Activated CD8-positive, alpha-beta T cell treated with anti-CD3 and anti-CD28 coated beads, Interleukin-2, amount 10 ng/mL, durations not matched to agents 7 days and 5 days (primary cell): Measurements from ENCODE around the gene ANGPTL4. TPM values are rescaled to one million over a fixed set of nuclear protein-coding genes. Genes with fewer than 3 reads are reported as not detected.
"Not testable (repeated sequence)": the region's sequence is repeated elsewhere in the genome, so short reads cannot be mapped to it uniquely, and the experiment has no call there.

ENCODE experiments used
- ATAC-seq: fragments of 150-1000 bp; cut with Tn5 transposase; one replicate; pipeline ENCODE4 v1.10.0; 2021; ENCODE audit warnings: moderate library complexity
- CTCF ChIA-PET: fragments of 350-600 bp; sonication (Branson Sonifier 250); formaldehyde crosslinking; loops from one replicate; lab custom pipeline; 2021; ENCODE audit warnings: antibody characterized with exemption; lab: Charles Lee
- POLR2A ChIA-PET: fragments of 350-600 bp; sonication (Branson Sonifier 250); formaldehyde crosslinking; loops from one replicate; lab custom pipeline; 2021; ENCODE audit warnings: antibody characterized with exemption; lab: Charles Lee
- DNase-seq: peaks from one replicate; pipeline ENCODE4 v3.0.0-alpha.2; 2020
- H3K27ac Mint-ChIP-seq: one replicate; pipeline ENCODE4 v1.8.0; 2021; ENCODE audit warnings: mild to moderate bottlenecking, mixed read lengths
- H3K27me3 Mint-ChIP-seq: one replicate; pipeline ENCODE4 v1.8.0; 2021; ENCODE audit warnings: low read depth, mixed read lengths
- H3K36me3 Mint-ChIP-seq: one replicate; pipeline ENCODE4 v1.8.0; 2021; ENCODE audit warnings: low read depth, mixed read lengths
- H3K4me1 Mint-ChIP-seq: one replicate; pipeline ENCODE4 v1.8.0; 2021; ENCODE audit warnings: low read depth, mixed read lengths
- H3K4me3 Mint-ChIP-seq: one replicate; pipeline ENCODE4 v1.8.0; 2021; ENCODE audit warnings: mild to moderate bottlenecking, mixed read lengths
- H3K9me3 Mint-ChIP-seq: one replicate; pipeline ENCODE4 v1.8.0; 2022; ENCODE audit warnings: mixed read lengths; ENCODE audit not compliant: insufficient read depth
- microRNA-seq: library from miRNA; unstranded; fragments of <30 nt; microRNA quantifications from one replicate; pipeline ENCODE4 v1.2.0, GENCODE V29; 2022
- total RNA-seq, 2 experiments: library from RNA; stranded (reverse); gene quantifications; one replicate each; pipeline ENCODE4 v1.2.3, GENCODE V29; 2021

Gene ANGPTL4
- total RNA-seq, 2 experiments from 2014 or later, result not detected

DNA sequence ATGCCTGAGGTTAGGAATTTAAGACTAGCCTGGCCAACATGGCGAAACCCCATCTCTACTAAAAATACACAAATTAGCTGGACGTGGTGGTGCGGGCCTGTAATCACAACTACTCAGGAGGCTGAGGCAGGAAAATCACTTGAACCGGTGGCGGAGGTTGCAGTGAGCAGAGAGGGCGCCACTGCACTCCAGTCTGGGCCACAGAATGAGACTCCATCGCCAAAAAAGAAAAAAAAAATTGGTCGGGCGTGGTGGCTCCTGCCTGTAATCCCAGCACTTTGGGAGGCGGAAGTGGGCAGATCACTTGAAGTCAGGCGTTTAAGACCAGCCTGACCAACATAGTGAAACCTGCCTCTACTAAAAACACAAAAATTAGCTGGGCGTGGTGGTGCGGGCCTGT, 46.8 kb downstream of the ANGPTL4 start:
- CTCF ChIA-PET, result interaction anchor here (4.9 kb wide), 1 partner anchor 169 kb away, joined by 52 read pairs; the partner anchor contains the start of gene MYO1F
- H3K4me3 Mint-ChIP-seq, DNase-seq, H3K27me3 Mint-ChIP-seq, ATAC-seq, H3K27ac Mint-ChIP-seq, H3K9me3 Mint-ChIP-seq, H3K36me3 Mint-ChIP-seq, POLR2A ChIA-PET: not testable (repeated sequence)
- H3K4me1 Mint-ChIP-seq, result peaks cover 13% of the 10 kb centered on the region

DNA sequence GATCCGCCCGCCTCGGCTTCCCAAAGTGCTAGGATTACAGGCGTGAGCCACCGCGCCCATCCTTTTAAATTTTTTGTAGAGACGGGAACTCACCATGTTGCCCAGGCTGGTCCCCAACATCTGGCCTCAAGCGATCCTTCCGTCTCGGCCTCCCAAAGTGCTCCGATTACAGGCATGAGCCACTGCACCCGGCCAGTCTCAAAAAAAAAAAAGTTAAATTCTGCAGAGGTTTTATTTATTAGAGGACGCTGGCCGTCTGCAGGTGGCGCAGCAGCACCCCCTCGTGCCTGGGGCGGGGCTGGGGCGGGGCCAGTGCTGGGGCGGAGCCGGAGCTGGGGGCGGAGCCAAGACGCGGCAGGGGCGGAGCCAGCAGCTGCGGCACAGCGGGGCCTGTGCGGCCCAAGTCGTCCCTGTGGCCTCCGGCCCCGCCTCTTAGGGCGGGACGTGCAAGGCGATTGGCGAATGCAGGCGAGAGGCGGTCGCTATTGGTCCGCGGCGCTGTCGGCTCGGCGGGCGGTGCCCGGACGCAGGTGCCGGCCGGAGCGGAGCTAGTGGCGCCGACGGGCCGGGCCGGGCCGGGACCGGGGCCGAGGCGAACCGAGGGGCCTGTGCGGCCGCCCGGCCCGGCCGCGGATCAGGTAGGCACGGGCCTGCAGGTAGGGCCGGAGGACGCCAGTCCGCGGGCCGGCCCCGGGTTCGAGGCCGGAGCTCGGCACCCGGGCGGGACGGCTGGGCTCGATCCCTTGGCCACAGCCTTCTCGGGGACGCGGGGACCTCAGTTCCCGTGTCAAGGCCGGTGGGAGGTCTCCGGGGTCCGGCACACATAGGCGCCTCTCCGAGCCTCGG, 49.1 kb downstream of the ANGPTL4 start, which contains the start of gene MARCHF2:
Gene MARCHF2, plus strand, starts transcription at position 523 of the 846 bp plus-strand sequence. CDS start 8,536 bp downstream, outside the sequence.
- POLR2A ChIA-PET, result interaction anchor here (0.8 to 3.2 kb wide), 4 partner anchors 31 to 100 kb away, joined by 3 to 11 read pairs (median 6); partner anchors contain the start of genes HNRNPM and ZNF414
- no peak within 1 kb of the TSS for H3K27ac Mint-ChIP-seq
- peak within 1 kb of the TSS; percentile 60 for H3K4me3 Mint-ChIP-seq
- peak; percentile 96 for DNase-seq
- ATAC-seq, result peak; percentile 100
- H3K9me3 Mint-ChIP-seq, result no peaks in the 10 kb centered on the region
- CTCF ChIA-PET, result interaction anchor here (0.6 to 4.9 kb wide), 27 partner anchors 9 to 408 kb away, joined by 3 to 52 read pairs (median 4); partner anchors contain the start of genes HNRNPM, MYO1F and ZNF414
- no peaks in the 10 kb centered on the region for H3K27me3 Mint-ChIP-seq
- H3K4me1 Mint-ChIP-seq, result peaks cover 13% of the 10 kb centered on the region
- H3K36me3 Mint-ChIP-seq, result no peaks in the 10 kb centered on the region

DNA sequence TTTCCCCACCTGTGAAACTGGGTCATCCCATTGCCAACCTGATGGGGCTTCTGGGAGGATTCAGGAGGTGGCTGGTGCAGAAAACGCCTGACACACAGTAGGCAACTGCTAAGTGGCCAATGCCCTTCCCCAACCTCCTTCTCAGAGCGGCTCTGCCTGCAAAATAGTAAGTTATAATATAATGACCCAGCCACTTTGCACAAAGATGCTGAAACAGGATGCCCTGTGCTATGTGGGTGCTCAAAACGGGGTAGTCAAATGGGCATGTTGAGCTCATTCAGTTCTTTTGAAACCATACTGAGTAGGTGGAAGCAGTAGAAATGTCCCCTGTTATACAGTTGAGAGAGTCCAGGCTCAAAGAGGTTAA, 49.7 kb downstream of the ANGPTL4 start:
- Mint-ChIP-seq H3K27ac (no peak overlapping the region), H3K27me3 (no peaks in the 10 kb centered on the region), H3K9me3 (no peaks in the 10 kb centered on the region), H3K4me1 (peaks cover 13% of the 10 kb centered on the region), H3K4me3 (peak overlapping the region; percentile 60), H3K36me3 (no peaks in the 10 kb centered on the region)
- ATAC-seq, result no peak
- ChIA-PET POLR2A (interaction anchor here (1.3 to 3.2 kb wide), 3 partner anchors 31 to 100 kb away, joined by 5 to 11 read pairs (median 7); partner anchors contain the start of genes HNRNPM and ZNF414), CTCF (interaction anchor here (0.6 to 4.9 kb wide), 25 partner anchors 10 to 409 kb away, joined by 3 to 52 read pairs (median 4); partner anchors contain the start of genes HNRNPM, MYO1F and ZNF414)
- DNase-seq, result no peak

- Mint-ChIP-seq H3K27ac (no peak overlapping the region), H3K27me3 (no peaks in the 10 kb centered on the region), H3K4me1 (peaks cover 8% of the 10 kb centered on the region), H3K9me3 (no peaks in the 10 kb centered on the region), H3K4me3 (no peak overlapping the region), H3K36me3 (no peaks in the 10 kb centered on the region)
- POLR2A ChIA-PET, result no interaction called here
- DNase-seq (no peak), ATAC-seq (no peak)
- CTCF ChIA-PET, result interaction anchor here (0.6 to 0.9 kb wide), 2 partner anchors 12 to 162 kb away, joined by 3 read pairs; no protein-coding TSS in a partner anchor
Measured at GRCh38 chr19:8416796-8417195, 52.8 kb downstream of the ANGPTL4 start.

DNA sequence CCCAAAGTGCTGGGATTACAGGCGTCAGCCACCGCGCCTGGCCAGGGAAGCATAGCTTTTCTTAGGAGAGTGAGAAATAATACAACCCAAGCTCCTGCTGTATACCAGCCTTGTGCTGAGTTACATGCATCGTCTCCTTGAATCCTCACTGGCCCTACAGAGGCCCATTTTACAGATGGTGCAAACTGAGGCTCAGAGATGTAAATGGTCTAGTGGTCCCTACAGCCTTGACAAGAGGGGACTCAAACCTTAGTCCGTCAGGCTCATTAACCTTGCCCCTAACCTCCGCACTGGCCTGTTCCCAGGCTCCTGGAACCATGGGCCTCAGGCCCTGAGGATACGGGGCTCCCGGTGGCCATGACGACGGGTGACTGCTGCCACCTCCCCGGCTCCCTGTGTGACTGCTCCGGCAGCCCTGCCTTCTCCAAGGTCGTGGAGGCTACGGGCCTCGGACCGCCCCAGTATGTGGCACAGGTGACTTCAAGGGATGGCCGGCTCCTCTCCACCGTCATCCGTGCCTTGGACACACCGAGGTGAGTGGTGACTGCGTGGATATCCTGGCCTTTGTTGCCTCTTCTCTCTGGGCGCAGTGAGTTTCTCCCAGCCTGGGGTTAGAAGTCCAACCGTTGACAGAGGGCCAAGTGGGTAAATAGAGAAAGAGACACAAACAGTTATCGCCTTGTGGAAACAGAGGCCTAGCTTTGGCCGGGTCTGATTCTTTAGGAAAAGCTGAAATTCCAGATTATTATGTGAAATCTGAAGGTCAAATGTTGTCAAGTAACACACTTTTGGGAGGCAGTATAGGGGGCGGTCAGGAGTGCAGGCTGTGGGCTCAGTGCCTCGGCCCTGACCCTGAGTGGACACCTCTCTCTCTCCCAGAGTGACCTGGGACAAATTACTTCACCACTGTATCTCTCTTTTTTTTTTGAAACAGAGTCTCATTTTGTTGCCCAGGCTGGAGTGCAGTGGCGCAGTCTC, 57.8 kb downstream of the ANGPTL4 start:
- ChIA-PET CTCF (no interaction called here), POLR2A (no interaction called here)
- Mint-ChIP-seq H3K27me3 (no peaks in the 10 kb centered on the region), H3K4me1 (no peaks in the 10 kb centered on the region), H3K36me3 (peaks cover 2% of the 10 kb centered on the region), H3K27ac (no peak overlapping the region), H3K9me3 (no peaks in the 10 kb centered on the region), H3K4me3 (no peak overlapping the region)
- DNase-seq (no peak), ATAC-seq (no peak)

DNA sequence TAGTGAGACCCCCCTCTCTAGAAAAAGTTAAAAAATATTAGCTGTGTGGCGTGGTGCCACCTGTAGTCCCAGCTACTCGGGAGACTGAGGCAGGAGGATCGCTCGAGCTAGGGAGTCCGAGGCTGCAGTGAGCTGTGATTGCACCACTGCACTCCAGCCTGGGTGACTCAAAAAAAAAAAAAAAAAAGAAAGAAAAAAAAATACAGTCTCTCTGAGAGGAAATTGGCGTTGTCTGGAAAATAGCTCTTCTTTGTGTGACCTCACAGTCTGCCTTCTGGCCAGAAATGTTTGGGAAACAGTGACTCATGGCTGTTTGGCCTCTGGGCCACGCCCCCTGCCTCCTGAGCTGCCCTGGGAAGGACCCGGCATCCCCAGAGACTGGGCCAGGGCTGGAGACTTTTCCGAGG, 59.9 kb downstream of the ANGPTL4 start:
- no peaks in the 10 kb centered on the region for H3K27me3 Mint-ChIP-seq
- no peak for DNase-seq
- ChIA-PET CTCF (interaction anchor here (0.9 to 1.6 kb wide), 3 partner anchors 9 to 71 kb away, joined by 3 to 6 read pairs (median 4); partner anchors contain the start of gene MARCHF2), POLR2A (no interaction called here)
- H3K36me3 Mint-ChIP-seq, result peaks cover 2% of the 10 kb centered on the region
- no peak overlapping the region for H3K27ac Mint-ChIP-seq
- no peak for ATAC-seq
- no peaks in the 10 kb centered on the region for H3K4me1 Mint-ChIP-seq
- H3K9me3 Mint-ChIP-seq, result no peaks in the 10 kb centered on the region
- no peak overlapping the region for H3K4me3 Mint-ChIP-seq

Small RNA genes lying within 50 kb of the gene (microRNA-seq; reads per million reads assigned to microRNA genes)
- gene MIR4999, result 9.8 reads per million, percentile 24 among the genes with 10 or more reads in this experiment

Other genes with a start within 250 kb of the ANGPTL4 start
- gene FBN3, start 214.6 kb upstream of the ANGPTL4 start, total RNA-seq, result under 1 TPM in 1 of 2 experiments, not detected in 1; 0.03 TPM
- 10 to 100 TPM; 27.7 to 28.1 TPM for gene CERS4, start 154.8 kb upstream of the ANGPTL4 start, total RNA-seq
- gene CD320, start 55.8 kb upstream of the ANGPTL4 start, total RNA-seq, result 10 to 100 TPM; 54.6 to 55.0 TPM
- gene NDUFA7, start 42.8 kb upstream of the ANGPTL4 start, total RNA-seq, result 10 to 100 TPM; 56.0 to 63.8 TPM
- gene RPS28, start 42.7 kb upstream of the ANGPTL4 start, total RNA-seq, result 1,000 to 10,000 TPM; 1,476 to 1,561 TPM
- 1 to 10 TPM; 3.4 to 3.5 TPM for gene KANK3, start 20.9 kb upstream of the ANGPTL4 start, total RNA-seq
- 10 to 100 TPM; 92.4 to 92.7 TPM for gene RAB11B, start 26.2 kb downstream of the ANGPTL4 start, total RNA-seq
- gene MARCHF2, start 49.1 kb downstream of the ANGPTL4 start, total RNA-seq, result 10 to 100 TPM; 26.8 to 28.1 TPM
- gene HNRNPM, start 80.8 kb downstream of the ANGPTL4 start, total RNA-seq, result 100 to 1,000 TPM; 283 to 291 TPM
- 1 to 10 TPM; 2.3 to 2.7 TPM for gene PRAM1, start 138.5 kb downstream of the ANGPTL4 start, total RNA-seq
- 10 to 100 TPM; 28.7 to 36.2 TPM for gene ZNF414, start 150.0 kb downstream of the ANGPTL4 start, total RNA-seq
- 100 to 1,000 TPM; 254 to 266 TPM for gene MYO1F, start 213.3 kb downstream of the ANGPTL4 start, total RNA-seq
- 1 to 10 TPM; 3.6 to 4.9 TPM for gene ADAMTS10, start 246.6 kb downstream of the ANGPTL4 start, total RNA-seq